GM18502 (cell line): ENCODE measurements around the gene WDR11.
"Not testable (repeated sequence)": the region's sequence is repeated elsewhere in the genome, so short reads cannot be mapped to it uniquely, and the experiment has no call there.

Experiments
- ATAC-seq: cut with Tn5 transposase; IDR thresholded peaks from one replicate; pipeline ENCODE4 v1.9.1; 2021; ENCODE audit warnings: mild to moderate bottlenecking; ENCODE audit not compliant: unreplicated experiment, poor library complexity

WDR11 gene

DNA sequence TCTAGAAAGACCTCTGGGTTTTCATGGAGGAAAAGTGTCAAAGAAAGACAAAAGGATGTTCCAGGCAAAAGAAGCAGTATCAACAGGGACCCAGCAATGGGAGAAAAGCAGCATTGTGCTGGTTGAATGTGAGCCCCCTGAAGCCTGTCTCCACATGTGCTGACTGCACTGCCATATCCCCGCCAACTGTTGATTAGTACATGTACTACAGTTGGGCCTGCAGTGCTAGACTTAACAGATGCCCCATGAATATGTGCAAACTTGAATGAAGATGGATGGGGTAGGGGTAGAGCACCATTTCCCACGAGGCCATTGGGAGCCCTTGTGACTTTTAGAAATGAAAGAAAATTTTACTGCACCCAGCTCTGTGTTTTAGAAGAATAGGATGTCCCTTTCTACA lies 15.6 kb upstream of the WDR11 start:
- no peak for ATAC-seq

- no peak for ATAC-seq
Observed at GRCh38 chr10:120838941-120839340, 12.2 kb upstream of the WDR11 start.

- no peak for ATAC-seq
Observed at GRCh38 chr10:120841522-120842189, 9.5 kb upstream of the WDR11 start.

- no peak for ATAC-seq
Observed at GRCh38 chr10:120854388-120854787, 3.2 kb downstream of the WDR11 start.

DNA sequence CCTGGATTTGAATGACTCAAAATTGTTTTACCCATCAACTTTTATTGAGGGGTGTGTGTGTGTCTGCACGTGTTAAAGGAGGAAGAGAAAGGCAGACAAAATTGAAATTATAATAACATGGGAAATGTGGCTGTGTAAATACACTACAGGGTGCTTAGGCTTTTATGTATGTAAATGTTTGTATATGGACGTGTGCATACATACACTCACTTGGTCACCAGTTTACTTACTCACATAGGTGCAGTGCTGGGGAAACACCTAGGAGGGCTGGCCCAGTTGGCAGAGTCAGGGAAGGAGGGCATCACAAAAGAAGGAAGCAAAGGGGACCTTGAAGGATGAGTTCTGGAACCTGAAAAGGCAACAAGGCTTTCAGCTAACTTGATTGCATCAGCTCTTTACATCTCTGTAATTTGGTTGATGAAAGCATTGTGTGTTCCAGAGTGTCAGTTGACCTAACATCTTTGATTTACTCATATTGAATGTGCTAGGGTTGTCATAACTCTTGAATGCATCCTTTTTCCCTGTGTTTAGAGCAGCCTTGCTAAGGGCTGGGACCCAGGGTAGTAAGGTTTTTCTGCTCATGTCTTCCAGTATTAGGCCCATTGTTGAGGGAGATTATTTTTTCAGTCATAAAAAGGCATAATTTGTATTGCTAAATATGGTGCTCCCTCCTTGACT lies 10.2 kb downstream of the WDR11 start:
- ATAC-seq, result no peak

- no peak for ATAC-seq
Observed at GRCh38 chr10:120873741-120874140, 22.6 kb downstream of the WDR11 start.

GRCh38 chr10:120883071-120883470 lies 31.9 kb downstream of the WDR11 start:
- no peak for ATAC-seq

- no peak for ATAC-seq
Observed at GRCh38 chr10:120887482-120887881, 36.3 kb downstream of the WDR11 start.

DNA sequence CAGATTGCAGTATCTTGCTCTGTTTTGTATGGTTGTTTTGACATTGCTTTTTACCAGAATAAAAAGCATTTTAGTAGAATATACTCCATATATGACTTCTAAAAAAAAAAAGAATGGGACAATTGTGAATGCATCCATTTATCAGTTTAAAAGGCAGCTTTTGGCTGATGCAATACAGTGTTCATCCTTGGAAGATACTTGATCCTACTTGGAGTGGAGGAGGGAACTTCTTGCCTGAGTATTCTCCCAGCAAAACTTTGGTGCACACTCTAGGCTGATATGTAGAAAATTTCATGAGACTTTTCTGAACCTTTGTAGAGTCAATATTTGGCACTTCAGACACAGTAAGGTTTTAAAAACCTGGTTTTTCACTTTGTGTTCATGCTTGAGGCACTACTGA lies 40.2 kb downstream of the WDR11 start:
- no peak for ATAC-seq

GRCh38 chr10:120894556-120894955 lies 43.4 kb downstream of the WDR11 start:
- no peak for ATAC-seq

GRCh38 chr10:120897343-120897742 lies 46.2 kb downstream of the WDR11 start:
- ATAC-seq, result no peak

DNA sequence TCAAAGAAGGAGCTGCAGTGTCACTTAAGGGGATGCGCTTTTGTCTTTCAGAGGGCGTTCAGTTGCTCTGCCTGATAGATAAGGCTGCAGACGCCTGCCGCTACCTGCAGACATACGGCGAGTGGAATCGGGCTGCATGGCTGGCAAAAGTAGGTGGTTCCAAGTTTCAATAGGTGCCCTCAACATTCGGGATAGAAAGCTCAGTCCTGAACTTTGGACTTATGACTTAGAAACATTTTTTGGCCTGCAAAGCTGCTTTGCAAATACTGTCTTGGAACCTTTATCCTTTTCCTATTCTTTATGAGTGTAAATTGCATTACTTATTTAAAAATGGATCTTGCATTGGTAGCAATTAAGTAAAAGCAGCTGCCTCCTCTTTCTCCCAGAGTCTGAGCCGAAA lies 54.1 kb downstream of the WDR11 start:
- no peak for ATAC-seq

DNA sequence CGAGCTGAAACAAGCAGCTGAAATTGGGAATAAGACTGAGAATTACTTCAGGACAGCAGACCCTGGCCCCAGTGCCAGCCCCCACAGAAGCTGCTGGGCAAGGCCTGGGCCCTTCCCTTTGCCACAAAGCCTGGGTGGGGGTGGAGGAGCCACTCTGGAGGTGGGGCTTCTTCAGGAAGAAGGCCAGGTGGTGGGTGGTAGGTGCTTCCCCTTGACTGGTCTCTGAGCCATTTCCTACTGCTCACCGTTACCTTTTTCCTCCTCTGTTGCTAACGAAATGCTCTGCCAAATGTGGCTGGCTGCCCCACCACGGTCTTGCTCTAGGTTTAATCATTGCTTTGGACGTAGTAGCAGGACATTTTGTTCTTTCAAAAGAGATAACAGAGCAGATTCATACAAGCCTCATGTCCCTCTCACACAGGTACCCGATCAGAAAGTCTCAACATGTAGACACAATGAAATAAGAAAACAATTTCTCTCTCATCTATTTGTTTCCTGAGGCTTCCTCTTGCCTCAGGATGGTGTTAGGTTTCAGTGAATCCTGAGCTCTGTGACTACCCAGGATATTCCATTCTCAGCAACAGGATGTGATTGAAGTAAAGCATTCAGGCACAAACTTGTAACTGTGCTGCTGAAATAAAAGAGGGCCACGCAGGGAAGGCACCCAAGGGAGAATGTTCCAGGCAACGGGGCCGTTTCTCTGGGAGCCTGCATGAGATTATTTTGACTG lies 66.5 kb downstream of the WDR11 start:
- no peak for ATAC-seq

- not testable (repeated sequence) for ATAC-seq
Observed at GRCh38 chr10:120923886-120924285, 72.7 kb downstream of the WDR11 start.

- ATAC-seq, result no peak
Observed at GRCh38 chr10:120926611-120927010, 75.4 kb downstream of the WDR11 start.

DNA sequence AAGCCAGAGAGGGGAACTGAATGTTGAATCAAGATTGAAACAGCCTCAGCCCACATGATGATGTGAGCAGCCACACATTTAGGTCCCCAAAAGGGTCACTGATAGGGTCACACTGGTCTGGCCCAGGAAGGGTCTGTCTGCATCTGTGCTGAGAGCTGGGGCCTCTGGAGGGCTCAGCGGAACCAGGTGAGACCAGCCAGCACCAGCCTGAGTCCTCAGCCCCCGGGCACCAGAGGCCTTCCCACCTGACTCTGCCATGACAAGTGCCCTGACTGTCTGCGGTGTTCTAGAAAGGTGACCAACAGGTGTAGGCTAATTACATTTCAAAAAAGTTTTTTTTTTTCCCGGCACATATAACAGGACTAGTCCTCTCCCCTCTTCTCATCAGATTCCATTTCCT lies 76.2 kb downstream of the WDR11 start:
- no peak for ATAC-seq

GRCh38 chr10:120929166-120929565 lies 78.0 kb downstream of the WDR11 start:
- no peak for ATAC-seq

- ATAC-seq, result no peak
Observed at GRCh38 chr10:120931423-120931822, 80.3 kb downstream of the WDR11 start.

DNA sequence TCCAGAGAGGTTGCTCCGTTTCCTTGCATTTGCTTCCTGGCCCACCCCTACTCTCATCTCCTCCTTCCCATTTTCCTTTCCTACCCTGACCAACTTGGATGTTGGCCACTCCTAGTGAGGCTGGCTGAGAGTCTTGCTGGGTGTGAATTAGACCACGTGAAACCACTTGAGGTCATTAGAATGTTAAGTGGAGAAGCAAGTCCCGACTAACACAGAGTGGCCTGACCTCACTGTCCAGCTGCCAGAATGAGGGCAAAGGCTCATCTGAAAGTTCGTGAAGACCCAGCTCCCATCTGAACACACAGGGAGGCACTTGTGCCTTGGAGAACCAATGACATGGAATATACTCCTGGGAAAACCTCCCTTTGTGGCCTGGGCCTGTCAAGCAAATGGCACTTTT lies 80.8 kb downstream of the WDR11 start:
- ATAC-seq, result no peak

DNA sequence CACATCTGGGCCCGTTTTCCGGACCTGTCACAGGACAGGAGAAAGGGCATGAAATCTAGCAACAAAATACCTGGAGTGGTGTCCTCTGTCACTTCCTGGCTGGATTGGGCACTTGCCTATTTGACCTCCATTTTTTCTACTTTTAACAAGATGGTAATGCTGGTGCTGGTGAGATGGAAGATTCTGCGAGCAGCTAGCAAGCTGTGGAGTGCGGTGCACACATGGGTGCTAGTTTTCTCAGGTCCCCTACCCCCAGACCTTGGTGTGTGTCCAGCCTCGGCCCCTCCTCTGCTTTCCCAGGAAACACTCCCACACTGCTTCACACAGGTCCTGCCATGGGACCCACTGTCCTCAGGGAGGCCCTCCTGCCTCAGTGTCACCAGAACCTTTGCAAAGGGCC lies 87.7 kb downstream of the WDR11 start:
- no peak for ATAC-seq

GRCh38 chr10:120940299-120940900 lies 89.2 kb downstream of the WDR11 start:
- no peak for ATAC-seq
